ENCODE measurements around the gene CCDC182.
A peak's percentile ranks its signal among the peaks of the same experiment; 100 is the strongest.

The CCDC182 gene

GRCh38 chr17:57697891-57698711 is 47.0 kb downstream of the CCDC182 start:
- Histone ChIP-seq H3K27ac (ENCODE audit: low read length) (no peak overlapping the region), H2AFZ (ENCODE audit: low read depth, low read length) (no peak overlapping the region), H3K9ac (ENCODE audit: low read depth, low read length) (no peak overlapping the region), H4K20me1 (ENCODE audit: insufficient read depth, low read length) (no peaks in the 10 kb centered on the region), H3K27me3 (ENCODE audit: insufficient read depth, low read length, poor library complexity) (no peaks in the 10 kb centered on the region), H3K4me3 (ENCODE audit: low read depth in 1 of 2, low read length in 2 of 2) (no peak overlapping the region), H3K4me2 (ENCODE audit: insufficient read depth, low read length) (no peak overlapping the region), H3K9me3 (ENCODE audit: insufficient read depth, low read length, severe bottlenecking) (peaks cover 7% of the 10 kb centered on the region), H3K79me2 (ENCODE audit: insufficient read depth, low read length) (no peaks in the 10 kb centered on the region), H3K36me3 (ENCODE audit: insufficient read depth, low read length) (no peaks in the 10 kb centered on the region), H3K4me1 (ENCODE audit: insufficient read depth, low read length) (no peaks in the 10 kb centered on the region)
- ATAC-seq (ENCODE audit: insufficient read depth, low read depth) = peak; percentile 24; the same call in 1 of the 3 replicates
- DNase-seq = no peak
- no peak for TF ChIP-seq CTCF (IDR thresholded peaks at IDR 0.05; ENCODE audit: borderline replicate concordance, extremely low read depth, low read length, poor library complexity, severe bottlenecking)
- TF ChIP-seq EZH2 (IDR thresholded peaks at IDR 0.05; ENCODE audit: borderline replicate concordance, low read depth, low read length, severe bottlenecking) = no peak

- H2AFZ ChIP-seq (ENCODE audit: low read depth, low read length) = no peak overlapping the region
- no peak for ATAC-seq (ENCODE audit: insufficient read depth, low read depth)
Measured at GRCh38 chr17:57697197-57697596, 47.9 kb downstream of the CCDC182 start.

GRCh38 chr17:57696050-57696449 is 49.0 kb downstream of the CCDC182 start:
- Histone ChIP-seq H3K4me2 (ENCODE audit: insufficient read depth, low read length) (no peak overlapping the region), H2AFZ (ENCODE audit: low read depth, low read length) (no peak overlapping the region), H3K9me3 (ENCODE audit: insufficient read depth, low read length, severe bottlenecking) (peaks cover 7% of the 10 kb centered on the region), H3K4me1 (ENCODE audit: insufficient read depth, low read length) (peaks cover 11% of the 10 kb centered on the region), H4K20me1 (ENCODE audit: insufficient read depth, low read length) (no peaks in the 10 kb centered on the region), H3K79me2 (ENCODE audit: insufficient read depth, low read length) (no peaks in the 10 kb centered on the region), H3K4me3 (ENCODE audit: low read depth in 1 of 2, low read length in 2 of 2) (no peak overlapping the region), H3K27ac (ENCODE audit: low read length) (no peak overlapping the region), H3K27me3 (ENCODE audit: insufficient read depth, low read length, poor library complexity) (no peaks in the 10 kb centered on the region), H3K36me3 (ENCODE audit: insufficient read depth, low read length) (no peaks in the 10 kb centered on the region; the same call in 1 of the 2 replicates), H3K9ac (ENCODE audit: low read depth, low read length) (no peak overlapping the region)
- ATAC-seq (ENCODE audit: insufficient read depth, low read depth) (no peak), DNase-seq (no peak)
- TF ChIP-seq EZH2 (IDR thresholded peaks at IDR 0.05; ENCODE audit: borderline replicate concordance, low read depth, low read length, severe bottlenecking) (no peak), CTCF (IDR thresholded peaks at IDR 0.05; ENCODE audit: borderline replicate concordance, extremely low read depth, low read length, poor library complexity, severe bottlenecking) (no peak)

More at GRCh38 chr17:57697197-57697596, 47.9 kb downstream of the CCDC182 start:
- H3K9ac ChIP-seq (ENCODE audit: low read depth, low read length) = no peak overlapping the region
- no peak overlapping the region for H3K27ac ChIP-seq (ENCODE audit: low read length)
- no peak for TF ChIP-seq EZH2 (IDR thresholded peaks at IDR 0.05; ENCODE audit: borderline replicate concordance, low read depth, low read length, severe bottlenecking)
- TF ChIP-seq CTCF (IDR thresholded peaks at IDR 0.05; ENCODE audit: borderline replicate concordance, extremely low read depth, low read length, poor library complexity, severe bottlenecking) = no peak
- H3K79me2 ChIP-seq (ENCODE audit: insufficient read depth, low read length) = no peaks in the 10 kb centered on the region
- no peaks in the 10 kb centered on the region for H3K36me3 ChIP-seq (ENCODE audit: insufficient read depth, low read length)
- DNase-seq = no peak
- H3K9me3 ChIP-seq (ENCODE audit: insufficient read depth, low read length, severe bottlenecking) = peaks cover 7% of the 10 kb centered on the region
- no peaks in the 10 kb centered on the region for H4K20me1 ChIP-seq (ENCODE audit: insufficient read depth, low read length)
- H3K4me2 ChIP-seq (ENCODE audit: insufficient read depth, low read length) = no peak overlapping the region
- H3K27me3 ChIP-seq (ENCODE audit: insufficient read depth, low read length, poor library complexity) = no peaks in the 10 kb centered on the region
- peaks cover 6% of the 10 kb centered on the region for H3K4me1 ChIP-seq (ENCODE audit: insufficient read depth, low read length)
- H3K4me3 ChIP-seq (ENCODE audit: low read depth in 1 of 2, low read length in 2 of 2) = no peak overlapping the region

Measured in DND-41 (cell line).